OCI-LY7 (cell line): Measurements from ENCODE around the gene AGGF1. TPM values are rescaled to one million over a fixed set of nuclear protein-coding genes. Genes with fewer than 3 reads are reported as not detected.
"Not testable (repeated sequence)": the region's sequence is repeated elsewhere in the genome, so short reads cannot be mapped to it uniquely, and the experiment has no call there.

Source experiments
- BruUV-seq: library from RNA; stranded (reverse); fragments of 400-500 nt; replicated peaks from 2 replicates; lab custom pipeline; 2021; lab: Mats Ljungman, UMichigan
- CTCF ChIA-PET: fragments of 300-600 bp; sonication (Branson Sonifier 250); formaldehyde crosslinking; loops from one replicate; lab custom pipeline; 2022; ENCODE audit warnings: antibody characterized with exemption; ENCODE audit not compliant: unreplicated experiment; lab: Charles Lee
- POLR2A ChIA-PET: fragments of 300-600 bp; sonication (Branson Sonifier 250); formaldehyde crosslinking; loops from one replicate; lab custom pipeline; 2022; ENCODE audit warnings: antibody characterized with exemption; lab: Charles Lee
- DNase-seq: peaks from one replicate; pipeline ENCODE4 v3.0.0-alpha.2; 2015; ENCODE audit warnings: low spot score
- H2AFZ ChIP-seq: fragments of 200-600 bp; sonication (generic), shearing (Covaris generic); 2 replicates; pipeline ENCODE4 v1.6.1; 2014; ENCODE audit warnings: mild to moderate bottlenecking, antibody characterized with exemption, low read length, moderate library complexity
- H3K27ac ChIP-seq: fragments of 200-600 bp; sonication (generic); 2 replicates; pipeline ENCODE4 v1.5.1; 2014; ENCODE audit warnings: mixed run types, low read depth, mild to moderate bottlenecking, moderate library complexity, low read length, inconsistent platforms; ENCODE audit not compliant: poor library complexity, severe bottlenecking
- H3K36me3 ChIP-seq: fragments of 200-600 bp; sonication (generic); 2 replicates; pipeline ENCODE4 v1.6.1; 2014; ENCODE audit warnings: mild to moderate bottlenecking, antibody characterized with exemption, low read length, moderate library complexity, mixed read lengths; ENCODE audit not compliant: insufficient read depth
- H3K4me1 ChIP-seq: fragments of 200-600 bp; sonication (generic); 2 replicates; pipeline ENCODE4 v1.5.1; 2014; ENCODE audit warnings: mild to moderate bottlenecking, low read length; ENCODE audit not compliant: insufficient read depth, poor library complexity, severe bottlenecking
- H3K4me2 ChIP-seq: fragments of 200-600 bp; sonication (generic); 2 replicates; pipeline ENCODE4 v1.6.1; 2014; ENCODE audit warnings: mild to moderate bottlenecking, low read length
- H3K4me3 ChIP-seq: fragments of 200-600 bp; sonication (generic); 2 replicates; pipeline ENCODE4 v1.5.1; 2014; ENCODE audit warnings: mild to moderate bottlenecking, low read depth, low read length; ENCODE audit not compliant: poor library complexity, severe bottlenecking
- H3K79me2 ChIP-seq: fragments of 200-600 bp; sonication (generic); 2 replicates; pipeline ENCODE4 v1.6.1; 2016; ENCODE audit warnings: low read depth, mild to moderate bottlenecking, low read length, moderate library complexity, mixed read lengths; ENCODE audit not compliant: insufficient read depth
- H3K9me2 ChIP-seq: fragments of 200-600 bp; sonication (generic); 2 replicates; pipeline ENCODE4 v1.6.1; 2016; ENCODE audit warnings: mild to moderate bottlenecking, low read length, mixed read lengths; ENCODE audit not compliant: insufficient read depth
- H3K9me3 ChIP-seq: fragments of 200-600 bp; sonication (generic); 2 replicates; pipeline ENCODE4 v1.6.1; 2014; ENCODE audit warnings: mild to moderate bottlenecking, mixed run types, low read length, mixed read lengths
- H4K20me1 ChIP-seq: fragments of 200-600 bp; sonication (generic); 2 replicates; pipeline ENCODE4 v1.6.1; 2014; ENCODE audit warnings: mild to moderate bottlenecking, antibody characterized with exemption, low read length, moderate library complexity, mixed read lengths; ENCODE audit not compliant: insufficient read depth
- EZH2phosphoT487 ChIP-seq: fragments of 200-600 bp; sonication (generic); IDR thresholded peaks from 2 replicates; pipeline ENCODE4 v1.6.1; 2018; ENCODE audit warnings: low read depth, borderline replicate concordance, mild to moderate bottlenecking, mixed run types, antibody characterized with exemption, low read length, moderate library complexity, mixed read lengths
- intact Hi-C: fragments of 100-400 bp; cut with micrococcal nuclease; formaldehyde crosslinking; loops from one replicate; pipeline ENCODE4 v1.10.0; 2022; ENCODE audit not compliant: unreplicated experiment
- total RNA-seq, 2 experiments: library from RNA; depleted of rRNA in 1 of 2; stranded (reverse); fragments of >200 nt in 1 of 2; shearing (Covaris generic) in 1 of 2; gene quantifications; 2 replicates each; pipeline ENCODE4 v1.2.3, GENCODE V29; 2014 to 2022
- TF ChIP-seq, protein P1 (sequence below): fragments of 200-600 bp; sonication (generic); conservative IDR thresholded peaks from 2 replicates; pipeline ENCODE4 v1.5.1; 2014; ENCODE audit warnings: mild to moderate bottlenecking, antibody characterized with exemption, low read length, moderate library complexity, mixed read lengths

The AGGF1 gene
- total RNA-seq, 2 experiments from 2014 or later = 18.5 to 33.6 TPM

DNA sequence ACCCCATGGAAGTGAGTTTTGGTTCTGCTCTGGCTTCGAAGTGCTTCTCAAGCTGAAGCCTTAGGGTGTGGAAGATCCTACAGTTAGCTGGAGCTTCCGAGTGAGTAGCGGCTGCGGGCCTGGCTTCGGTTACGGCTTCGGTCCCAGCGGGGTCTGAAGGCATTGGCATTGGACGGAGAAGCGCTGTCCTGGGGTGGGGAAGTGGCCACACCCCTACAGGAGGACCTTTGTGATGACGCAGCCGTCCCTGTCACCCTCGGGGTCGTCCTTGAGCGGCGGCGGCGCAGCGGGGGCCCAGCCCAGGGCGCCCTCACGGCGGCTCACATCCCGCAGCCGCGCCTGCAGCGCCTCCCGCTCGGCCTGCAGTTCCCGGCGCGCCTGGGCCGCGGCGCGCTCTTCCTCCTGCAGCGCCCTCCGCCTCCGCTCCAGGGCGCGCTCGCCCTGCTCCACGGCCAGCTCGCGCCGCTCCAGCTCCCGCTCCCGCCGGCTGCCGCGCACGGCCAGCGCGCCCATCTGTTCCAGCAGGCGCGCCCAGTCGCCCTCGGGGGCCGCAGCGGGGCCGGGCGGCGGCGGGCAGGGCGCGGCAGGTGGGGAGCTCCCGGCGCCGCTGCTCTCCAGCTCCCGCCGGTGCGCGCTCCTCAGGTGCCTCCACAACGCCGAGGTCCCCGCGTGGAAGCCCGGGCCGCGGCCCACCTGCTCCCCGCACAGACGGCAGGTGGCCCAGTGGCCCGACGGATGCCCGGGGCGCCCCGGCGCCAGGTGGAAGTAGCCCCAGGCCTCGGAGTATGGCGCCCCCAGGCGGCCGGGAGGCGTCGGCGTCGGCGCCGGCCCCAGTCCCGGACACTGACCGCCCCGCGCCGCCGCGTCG lies 47.0 kb downstream of the AGGF1 start:
- intact Hi-C loops = loop anchor here (1.0 kb wide), 1 partner anchor 209 kb away; no protein-coding TSS in a partner anchor
- H3K4me3 ChIP-seq = peak overlapping the region; percentile 53
- no peaks in the 10 kb centered on the region for H3K9me3 ChIP-seq
- H3K27ac ChIP-seq = no peak overlapping the region
- no peak overlapping the region for H2AFZ ChIP-seq
- H4K20me1 ChIP-seq = peaks cover 3% of the 10 kb centered on the region; the same call in 1 of the 2 replicates
- DNase-seq = peak; percentile 40
- no peak for TF ChIP-seq EZH2phosphoT487
- TF ChIP-seq, protein P1, sequence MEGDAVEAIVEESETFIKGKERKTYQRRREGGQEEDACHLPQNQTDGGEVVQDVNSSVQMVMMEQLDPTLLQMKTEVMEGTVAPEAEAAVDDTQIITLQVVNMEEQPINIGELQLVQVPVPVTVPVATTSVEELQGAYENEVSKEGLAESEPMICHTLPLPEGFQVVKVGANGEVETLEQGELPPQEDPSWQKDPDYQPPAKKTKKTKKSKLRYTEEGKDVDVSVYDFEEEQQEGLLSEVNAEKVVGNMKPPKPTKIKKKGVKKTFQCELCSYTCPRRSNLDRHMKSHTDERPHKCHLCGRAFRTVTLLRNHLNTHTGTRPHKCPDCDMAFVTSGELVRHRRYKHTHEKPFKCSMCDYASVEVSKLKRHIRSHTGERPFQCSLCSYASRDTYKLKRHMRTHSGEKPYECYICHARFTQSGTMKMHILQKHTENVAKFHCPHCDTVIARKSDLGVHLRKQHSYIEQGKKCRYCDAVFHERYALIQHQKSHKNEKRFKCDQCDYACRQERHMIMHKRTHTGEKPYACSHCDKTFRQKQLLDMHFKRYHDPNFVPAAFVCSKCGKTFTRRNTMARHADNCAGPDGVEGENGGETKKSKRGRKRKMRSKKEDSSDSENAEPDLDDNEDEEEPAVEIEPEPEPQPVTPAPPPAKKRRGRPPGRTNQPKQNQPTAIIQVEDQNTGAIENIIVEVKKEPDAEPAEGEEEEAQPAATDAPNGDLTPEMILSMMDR = peak; percentile 67
- peaks cover 30% of the 10 kb centered on the region for H3K36me3 ChIP-seq
- peak overlapping the region; percentile 11; the same call in 1 of the 2 replicates for H3K4me2 ChIP-seq
- no peaks in the 10 kb centered on the region for H3K79me2 ChIP-seq
- CTCF ChIA-PET = interaction anchor here (1.0 kb wide), 1 partner anchor 200 kb away, joined by 3 read pairs; no protein-coding TSS in a partner anchor
- POLR2A ChIA-PET = interaction anchor here (0.5 to 1.4 kb wide), 3 partner anchors 51 to 972 kb away, joined by 3 read pairs; no protein-coding TSS in a partner anchor
- no peaks in the 10 kb centered on the region for H3K9me2 ChIP-seq
- no peaks in the 10 kb centered on the region for H3K4me1 ChIP-seq
- BruUV-seq = no TSS peak

DNA sequence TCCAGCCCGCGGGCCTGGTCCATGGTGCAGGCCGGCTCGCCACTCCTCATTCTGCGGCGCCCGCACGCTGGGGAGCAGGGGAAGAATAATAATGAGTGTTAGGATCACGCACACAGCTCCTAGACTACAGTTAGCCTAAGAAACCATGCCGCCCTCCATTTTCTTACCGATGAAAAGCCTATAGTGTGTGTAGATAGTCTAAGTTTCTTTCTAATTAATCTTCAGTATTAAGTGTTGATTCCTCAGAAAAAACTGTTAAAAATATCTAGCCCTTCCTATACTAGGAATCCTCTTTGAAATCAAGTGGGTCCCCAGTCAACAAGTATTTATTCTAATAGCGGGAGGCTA lies 47.6 kb downstream of the AGGF1 start:
- Histone ChIP-seq H3K4me1 (no peaks in the 10 kb centered on the region), H3K9me2 (no peaks in the 10 kb centered on the region), H4K20me1 (peaks cover 3% of the 10 kb centered on the region; the same call in 1 of the 2 replicates), H3K4me2 (peak overlapping the region; percentile 11; the same call in 1 of the 2 replicates), H3K79me2 (no peaks in the 10 kb centered on the region), H3K9me3 (no peaks in the 10 kb centered on the region), H2AFZ (no peak overlapping the region), H3K36me3 (peaks cover 34% of the 10 kb centered on the region), H3K27ac (no peak overlapping the region), H3K4me3 (peak overlapping the region; percentile 53)
- POLR2A ChIA-PET = interaction anchor here (0.5 kb wide), 2 partner anchors 661 to 972 kb away, joined by 3 read pairs; no protein-coding TSS in a partner anchor
- CTCF ChIA-PET = interaction anchor here (1.0 kb wide), 1 partner anchor 200 kb away, joined by 3 read pairs; no protein-coding TSS in a partner anchor
- DNase-seq = no peak
- BruUV-seq = no TSS peak
- TF ChIP-seq, protein P1 = peak; percentile 18; the same call in 1 of the 2 replicates
- TF ChIP-seq EZH2phosphoT487 = no peak
- intact Hi-C loops = loop anchor here (1.0 kb wide), 1 partner anchor 210 kb away; no protein-coding TSS in a partner anchor

DNA sequence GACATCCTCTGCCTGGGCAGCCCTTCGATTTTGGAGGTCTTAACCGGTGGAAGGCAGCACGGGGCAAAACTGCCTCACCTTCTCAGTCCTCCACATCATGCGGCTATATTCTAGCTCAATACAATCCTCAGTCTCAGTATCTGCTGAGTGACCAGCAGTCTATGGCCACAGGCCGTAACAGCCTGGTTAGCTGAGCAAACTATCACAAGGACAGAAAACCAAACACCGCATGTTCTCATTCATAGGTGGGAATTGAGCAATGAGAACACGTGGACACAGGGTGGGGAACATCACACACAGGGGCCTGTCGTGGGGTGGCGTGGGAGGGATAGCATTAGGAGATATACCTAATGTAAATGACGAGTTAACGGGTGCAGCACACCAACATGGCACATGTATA lies 50.3 kb downstream of the AGGF1 start:
- Histone ChIP-seq H3K36me3 (peaks cover 36% of the 10 kb centered on the region), H3K4me1 (peaks cover 16% of the 10 kb centered on the region)
- H3K4me3 ChIP-seq, CTCF ChIA-PET, H2AFZ ChIP-seq, POLR2A ChIA-PET, intact Hi-C loops, H3K9me2 ChIP-seq, BruUV-seq, H3K27ac ChIP-seq, H3K9me3 ChIP-seq, H3K79me2 ChIP-seq, H3K4me2 ChIP-seq, H4K20me1 ChIP-seq, DNase-seq: not testable (repeated sequence)
